ENCODE measurements around the gene PDSS2. TPM values are rescaled to one million over a fixed set of nuclear protein-coding genes. Genes with fewer than 3 reads are reported as not detected.

PDSS2 gene
- total RNA-seq, 1 experiment from 2014 or later = 12.1 TPM

DNA sequence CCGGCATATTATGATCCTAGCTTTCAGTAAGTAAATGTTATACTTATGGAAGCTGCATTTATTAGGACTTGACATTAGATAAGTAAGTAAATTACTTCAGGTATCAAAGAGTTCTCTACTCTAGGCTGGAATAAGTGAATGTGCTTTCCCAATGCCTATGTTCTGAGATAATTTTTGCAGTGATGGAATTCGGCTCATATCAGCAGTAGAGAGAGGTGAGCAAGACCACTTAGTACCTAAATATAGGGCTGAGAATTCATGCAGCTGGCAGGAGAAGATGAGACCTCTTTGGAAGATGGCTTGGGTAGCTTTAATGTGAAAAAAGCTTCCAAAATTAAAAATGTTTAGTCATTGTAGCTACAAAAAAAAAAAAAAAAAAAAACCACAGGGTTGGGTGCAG is 330.8 kb downstream of the PDSS2 start:
- H3K14ac ChIP-seq (ENCODE audit: insufficient read depth, low read length) = no peak overlapping the region
- no peak overlapping the region for H2AFZ ChIP-seq (ENCODE audit: low read length)
- H3K36me3 Mint-ChIP-seq (ENCODE audit: insufficient read depth in 1 of 3, low read depth in 3 of 3) = no peaks in the 10 kb centered on the region
- H2BK120ac ChIP-seq (ENCODE audit: low read depth, low read length, poor library complexity, severe bottlenecking) = no peak overlapping the region
- no peak overlapping the region for H3T11ph ChIP-seq (ENCODE audit: low read length)
- H3K4me1 Mint-ChIP-seq = peaks cover 39 to 40% of the 10 kb centered on the region in 2 experiments
- H3K4me2 ChIP-seq (ENCODE audit: insufficient read depth, insufficient read length, low read length) = no peak overlapping the region
- H3K56ac ChIP-seq (ENCODE audit: insufficient read length, low read depth, low read length) = no peak overlapping the region
- H3K27ac Mint-ChIP-seq = no peak overlapping the region
- no peak overlapping the region for H3K4me3 Mint-ChIP-seq
- H4K5ac ChIP-seq (ENCODE audit: insufficient read length, low read depth, low read length) = no peak overlapping the region
- H3K9me3 ChIP-seq (ENCODE audit: control insufficient read depth, low read depth, low read length) = no peaks in the 10 kb centered on the region
- no peak for TF ChIP-seq CTCF (conservative IDR thresholded peaks at IDR 0.05)
- no peaks in the 10 kb centered on the region for H3K23me2 ChIP-seq (ENCODE audit: insufficient read length, low read depth, low read length, poor library complexity, severe bottlenecking)
- no peak overlapping the region for H2AK5ac ChIP-seq (ENCODE audit: insufficient read length, low read length)
- WGBS (ENCODE audit: extremely low coverage, insufficient read length, low lambda C conversion rate) = no CpG with 5 or more reads among the region's 2 CpGs
- H3K79me2 ChIP-seq (ENCODE audit: insufficient read depth, low read length) = no peaks in the 10 kb centered on the region
- no peak overlapping the region for H2BK5ac ChIP-seq (ENCODE audit: insufficient read length, low read length)
- no peaks in the 10 kb centered on the region for H4K20me1 ChIP-seq (ENCODE audit: control insufficient read depth, insufficient read depth, insufficient read length)
- H2BK12ac ChIP-seq (ENCODE audit: insufficient read length, low read depth, low read length) = no peak overlapping the region
- no peak overlapping the region for H4K8ac ChIP-seq (replicated peaks; ENCODE audit: insufficient read length, low read depth, low read length)
- H2BK20ac ChIP-seq (ENCODE audit: low read depth, low read length, poor library complexity, severe bottlenecking) = no peak overlapping the region
- H3K27me3 ChIP-seq (ENCODE audit: insufficient read depth, low read length) = no peaks in the 10 kb centered on the region
- no peaks in the 10 kb centered on the region for H3K27me3 Mint-ChIP-seq (ENCODE audit: low read depth)
- no peak overlapping the region for H2BK15ac ChIP-seq (ENCODE audit: low read depth, low read length)
- H3K9ac ChIP-seq (ENCODE audit: extremely low read depth, insufficient read length, low read length) = no peak overlapping the region
- H3K79me1 ChIP-seq (ENCODE audit: insufficient read depth, low read depth, low read length, poor library complexity, severe bottlenecking) = no peaks in the 10 kb centered on the region
- H3K18ac ChIP-seq (ENCODE audit: insufficient read length, low read depth, low read length) = no peak overlapping the region
- no peak overlapping the region for H3K27ac ChIP-seq (ENCODE audit: insufficient read length, low read depth, low read length)
- no peak overlapping the region for H3K23ac ChIP-seq (ENCODE audit: insufficient read length, low read depth, low read length)
- H3K9me3 Mint-ChIP-seq = peaks cover 0 to 2% of the 10 kb centered on the region in 2 experiments; a peak in 1 of 5 replicates
- peaks cover 12% of the 10 kb centered on the region; the same call in 1 of the 2 replicates for H3K4me1 ChIP-seq (ENCODE audit: insufficient read depth, low read length)
- no peak overlapping the region for H4K91ac ChIP-seq (ENCODE audit: insufficient read length, low read depth, low read length)
- no peak for DNase-seq
- no peak overlapping the region for H3K4ac ChIP-seq (ENCODE audit: low read depth, low read length)
